K562 (cell line): ENCODE data around the gene ARFGEF2.

ENCODE experiments used
- CBX8 ChIP-seq: fragments of 200-600 bp; sonication (generic); IDR thresholded peaks from 2 replicates; pipeline ENCODE4 v1.6.1; 2012; ENCODE audit warnings: borderline replicate concordance, mixed run types, low read depth, mild to moderate bottlenecking, moderate library complexity, mixed read lengths, low read length, control low read depth, inconsistent platforms; ENCODE audit not compliant: poor library complexity, severe bottlenecking; ENCODE audit errors: extremely low read depth
- EGR1 ChIP-seq: fragments of 450-650 bp; conservative IDR thresholded peaks from 2 replicates; pipeline ENCODE4 v1.6.1; 2017; ENCODE audit warnings: mild to moderate bottlenecking
- ETV6 ChIP-seq, 3 experiments: fragments of 150-350 bp in 1 of 3; sonication (generic) in 1 of 3; formaldehyde crosslinking in 1 of 3; IDR thresholded peaks; 2 replicates each; pipeline versions ENCODE4 v1.6.1 to v1.8.0; 2014 to 2022; ENCODE audit warnings: borderline replicate concordance in 2 of 3, low read depth in 2 of 3, antibody characterized with exemption in 1 of 3, low read length in 1 of 3, mild to moderate bottlenecking in 1 of 3, missing genetic modification reagents in 1 of 3
- SMARCB1 ChIP-seq: IDR thresholded peaks from 2 replicates; pipeline ENCODE4 v1.6.1; 2011; ENCODE audit warnings: improper control_type of control experiment, low read depth; ENCODE audit not compliant: insufficient read length
- SP1 ChIP-seq: sonication (generic); formaldehyde crosslinking; IDR thresholded peaks from 2 replicates; pipeline ENCODE4 v1.8.1; 2022; ENCODE audit warnings: mild to moderate bottlenecking, missing genetic modification reagents
- THAP7 ChIP-seq: fragments of 250-450 bp; sonication (Bioruptor Pico); IDR thresholded peaks from 2 replicates; pipeline ENCODE4 v1.5.0; 2021
- ZBTB17 ChIP-seq: fragments of 450-650 bp; formaldehyde crosslinking; IDR thresholded peaks from 2 replicates; pipeline ENCODE4 v1.4.0; 2020; ENCODE audit warnings: mild to moderate bottlenecking
- ZNF696 ChIP-seq: fragments of 250-450 bp; sonication (Bioruptor Pico); conservative IDR thresholded peaks from 2 replicates; pipeline ENCODE4 v1.4.0; 2020; ENCODE audit warnings: mild to moderate bottlenecking, moderate library complexity

- TF ChIP-seq ETV6 (IDR thresholded peaks at IDR 0.05; ENCODE audit: borderline replicate concordance in 1 of 2, low read depth in 2 of 2, low read length in 1 of 2): no peak
- no peak for TF ChIP-seq ETV6 (CRISPR knock-in tag; IDR thresholded peaks at IDR 0.05; ENCODE audit: borderline replicate concordance)
- no peak for TF ChIP-seq SP1 (CRISPR knock-in tag)
- TF ChIP-seq ZBTB17: no peak
- TF ChIP-seq EGR1: no peak
- TF ChIP-seq SMARCB1: no peak
- no peak for TF ChIP-seq ZNF696
- TF ChIP-seq THAP7: no peak
- TF ChIP-seq CBX8: no peak
These were observed 38.5 kb downstream of the ARFGEF2 start for GRCh38 chr20:48959899-48960550.
